Liver (tissue), 3 donors: ENCODE results near the gene CEACAM18.

Experiments
- ATF3 ChIP-seq: IDR thresholded peaks from 2 replicates; pipeline ENCODE4 v1.6.1; 2016; ENCODE audit warnings: antibody characterized with exemption
- CTCF ChIP-seq: fragments of 150-350 bp; IDR thresholded peaks from 2 replicates; pipeline ENCODE4 v1.5.1; 2017; ENCODE audit warnings: improper control_type of control experiment, low read depth, low read length; ENCODE audit not compliant: missing input control
- JUND ChIP-seq, 2 donors: IDR thresholded peaks; 2 replicates each; pipeline ENCODE4 v1.6.1; 2016; ENCODE audit warnings: antibody characterized with exemption in 2 of 2
- MAX ChIP-seq: IDR thresholded peaks from 2 replicates; pipeline ENCODE4 v1.6.1; 2016; ENCODE audit warnings: antibody characterized with exemption
- RAD21 ChIP-seq, 2 donors: IDR thresholded peaks; 2 replicates each; pipeline ENCODE4 v1.6.1; 2016; ENCODE audit warnings: antibody characterized with exemption in 2 of 2, mild to moderate bottlenecking in 2 of 2
- SP1 ChIP-seq: IDR thresholded peaks from 2 replicates; pipeline ENCODE4 v1.6.1; 2018; ENCODE audit warnings: antibody characterized with exemption, mild to moderate bottlenecking
- TAF1 ChIP-seq: conservative IDR thresholded peaks from 2 replicates; pipeline ENCODE4 v1.6.1; 2016; ENCODE audit warnings: antibody characterized with exemption, mild to moderate bottlenecking
- YY1 ChIP-seq: IDR thresholded peaks from 2 replicates; pipeline ENCODE4 v1.6.1; 2016; ENCODE audit warnings: antibody characterized with exemption, mild to moderate bottlenecking
- donor health status: healthy.
- donor health status: healthy.

- TF ChIP-seq CTCF = no peak
- TF ChIP-seq SP1 = no peak
- no peak for TF ChIP-seq RAD21 (IDR thresholded peaks at IDR 0.05)
- no peak for TF ChIP-seq JUND (IDR thresholded peaks at IDR 0.05)
- no peak for TF ChIP-seq TAF1
- TF ChIP-seq ATF3 = no peak
- no peak for TF ChIP-seq YY1
- TF ChIP-seq MAX = no peak
Observed at GRCh38 chr19:51489113-51489512, 10.8 kb downstream of the CEACAM18 start.
